GM23248 (cell line): ENCODE measurements around the gene BTD.

ENCODE experiments used
- EZH2 ChIP-seq: fragments of 200-600 bp; sonication (generic); IDR thresholded peaks from 2 replicates; pipeline ENCODE4 v1.6.1; 2018; ENCODE audit warnings: antibody characterized with exemption, mild to moderate bottlenecking; ENCODE audit not compliant: insufficient read depth, poor library complexity, severe bottlenecking
- EZH2phosphoT487 ChIP-seq: fragments of 200-600 bp; sonication (generic); IDR thresholded peaks from 2 replicates; pipeline ENCODE4 v1.6.1; 2018; ENCODE audit warnings: antibody characterized with exemption, moderate library complexity, mild to moderate bottlenecking, low read depth; ENCODE audit not compliant: insufficient read depth

DNA sequence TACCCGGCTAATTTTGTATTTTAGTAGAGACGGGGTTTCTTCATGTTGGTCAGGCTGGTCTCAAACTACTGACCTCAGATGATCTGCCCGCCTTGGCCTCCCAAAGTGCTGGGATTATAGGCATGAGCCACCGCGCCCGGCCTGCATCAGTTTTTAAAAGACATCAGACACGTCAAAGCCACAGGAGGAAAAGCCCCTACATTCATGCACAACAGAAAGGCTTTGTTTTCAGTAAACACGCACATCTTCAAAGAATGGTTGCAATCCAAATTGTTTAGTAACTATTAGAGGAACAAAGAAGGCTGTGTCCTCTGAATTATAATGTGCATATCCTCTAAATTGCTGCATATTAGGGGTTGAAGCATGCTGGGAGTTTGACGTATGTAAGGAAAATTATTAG is 53.3 kb downstream of the BTD start:
- TF ChIP-seq EZH2phosphoT487 = no peak
- no peak for TF ChIP-seq EZH2
